Activated CD4-positive, alpha-beta T cell treated with anti-CD3 and anti-CD28 coated beads, Interleukin-2, amount 50 U/mL, for 1 hour (primary cell): ENCODE data around the gene TAF7L.

Experiments used
- DNase-seq: peaks from one replicate; pipeline ENCODE4 v3.0.0-alpha.2; 2020

Gene TAF7L

GRCh38 chrX:101220662-101221260, 70.4 kb downstream of the TAF7L start:
- no peak for DNase-seq

GRCh38 chrX:101219864-101220346, 71.2 kb downstream of the TAF7L start:
- no peak for DNase-seq

- no peak for DNase-seq
These were observed 71.8 kb downstream of the TAF7L start, which contains the start of gene DRP2 for GRCh38 chrX:101219116-101219863. Gene DRP2 (plus strand): TSS chrX:101219786. CDS start chrX:101231648, 11,862 bp downstream.
